RWPE1 (cell line): ENCODE measurements around the gene XRN2.

Experiments used
- CTCF ChIA-PET: fragments of 350-600 bp; sonication (Branson Sonifier 250); formaldehyde crosslinking; extraction: SDS; loops from one replicate; lab custom pipeline; 2021; lab: Yijun Ruan, JAX
- POLR2A ChIA-PET: fragments of 400-600 bp; formaldehyde crosslinking; extraction: SDS; loops from one replicate; lab custom pipeline; 2020; ENCODE audit warnings: antibody characterized with exemption; ENCODE audit not compliant: low non-redundant PET; lab: Yijun Ruan, JAX
- DNase-seq: peaks from one replicate; pipeline ENCODE4 v3.0.0; 2012; ENCODE audit warnings: low spot score
- H3K27ac ChIP-seq: fragments of 450-650 bp; 2 replicates; pipeline ENCODE4 v1.5.1; 2017
- TF ChIP-seq, protein P1 (sequence below): fragments of 450-650 bp; conservative IDR thresholded peaks from 2 replicates; pipeline ENCODE4 v1.5.1; 2017; ENCODE audit warnings: low read depth, mild to moderate bottlenecking

XRN2 gene

GRCh38 chr20:21433329-21433890 is 130.3 kb downstream of the XRN2 start:
- CTCF ChIA-PET = no interaction called here
- POLR2A ChIA-PET = no interaction called here

GRCh38 chr20:21435576-21435975 is 132.4 kb downstream of the XRN2 start:
- DNase-seq = no peak
- CTCF ChIA-PET = no interaction called here
- POLR2A ChIA-PET = no interaction called here
- TF ChIP-seq, protein P1, sequence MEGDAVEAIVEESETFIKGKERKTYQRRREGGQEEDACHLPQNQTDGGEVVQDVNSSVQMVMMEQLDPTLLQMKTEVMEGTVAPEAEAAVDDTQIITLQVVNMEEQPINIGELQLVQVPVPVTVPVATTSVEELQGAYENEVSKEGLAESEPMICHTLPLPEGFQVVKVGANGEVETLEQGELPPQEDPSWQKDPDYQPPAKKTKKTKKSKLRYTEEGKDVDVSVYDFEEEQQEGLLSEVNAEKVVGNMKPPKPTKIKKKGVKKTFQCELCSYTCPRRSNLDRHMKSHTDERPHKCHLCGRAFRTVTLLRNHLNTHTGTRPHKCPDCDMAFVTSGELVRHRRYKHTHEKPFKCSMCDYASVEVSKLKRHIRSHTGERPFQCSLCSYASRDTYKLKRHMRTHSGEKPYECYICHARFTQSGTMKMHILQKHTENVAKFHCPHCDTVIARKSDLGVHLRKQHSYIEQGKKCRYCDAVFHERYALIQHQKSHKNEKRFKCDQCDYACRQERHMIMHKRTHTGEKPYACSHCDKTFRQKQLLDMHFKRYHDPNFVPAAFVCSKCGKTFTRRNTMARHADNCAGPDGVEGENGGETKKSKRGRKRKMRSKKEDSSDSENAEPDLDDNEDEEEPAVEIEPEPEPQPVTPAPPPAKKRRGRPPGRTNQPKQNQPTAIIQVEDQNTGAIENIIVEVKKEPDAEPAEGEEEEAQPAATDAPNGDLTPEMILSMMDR = no peak
- no peak overlapping the region for H3K27ac ChIP-seq

More at GRCh38 chr20:21433329-21433890, 130.3 kb downstream of the XRN2 start:
- TF ChIP-seq, protein P1 = no peak
- H3K27ac ChIP-seq = no peak overlapping the region
- DNase-seq = no peak

DNA sequence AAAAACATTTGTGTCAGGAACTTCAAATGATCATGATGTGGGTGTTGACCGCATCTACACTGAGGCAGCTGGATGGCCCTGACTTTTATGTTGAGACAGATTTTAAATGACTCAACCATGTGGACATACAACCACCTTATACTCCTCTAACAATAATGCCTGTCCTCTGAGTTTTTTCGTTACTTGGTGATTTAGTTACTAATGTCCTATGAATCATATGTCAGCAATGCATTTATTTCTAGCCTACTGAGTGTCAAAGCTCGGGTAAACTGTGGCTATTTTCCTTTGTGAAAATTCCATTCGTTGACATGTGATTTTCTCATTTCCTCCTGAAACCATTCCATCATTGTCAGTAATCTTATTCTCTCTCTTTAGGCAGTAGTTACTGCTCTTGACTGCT is 133.1 kb downstream of the XRN2 start:
- DNase-seq = peak; percentile 91
- POLR2A ChIA-PET = no interaction called here
- H3K27ac ChIP-seq = no peak overlapping the region
- TF ChIP-seq, protein P1 = no peak
- CTCF ChIA-PET = no interaction called here

- no peak overlapping the region for H3K27ac ChIP-seq
- TF ChIP-seq, protein P1 = no peak
- CTCF ChIA-PET = no interaction called here
- DNase-seq = no peak
- POLR2A ChIA-PET = no interaction called here
Measured at GRCh38 chr20:21437248-21437647, 134.1 kb downstream of the XRN2 start.

GRCh38 chr20:21437816-21438215 is 134.7 kb downstream of the XRN2 start:
- TF ChIP-seq, protein P1 = no peak
- CTCF ChIA-PET = no interaction called here
- POLR2A ChIA-PET = no interaction called here
- no peak for DNase-seq
- H3K27ac ChIP-seq = no peak overlapping the region
